Measurements from ENCODE around the gene CELA3B.
"Not testable (repeated sequence)": the region's sequence is repeated elsewhere in the genome, so short reads cannot be mapped to it uniquely, and the experiment has no call there.

CELA3B gene

DNA sequence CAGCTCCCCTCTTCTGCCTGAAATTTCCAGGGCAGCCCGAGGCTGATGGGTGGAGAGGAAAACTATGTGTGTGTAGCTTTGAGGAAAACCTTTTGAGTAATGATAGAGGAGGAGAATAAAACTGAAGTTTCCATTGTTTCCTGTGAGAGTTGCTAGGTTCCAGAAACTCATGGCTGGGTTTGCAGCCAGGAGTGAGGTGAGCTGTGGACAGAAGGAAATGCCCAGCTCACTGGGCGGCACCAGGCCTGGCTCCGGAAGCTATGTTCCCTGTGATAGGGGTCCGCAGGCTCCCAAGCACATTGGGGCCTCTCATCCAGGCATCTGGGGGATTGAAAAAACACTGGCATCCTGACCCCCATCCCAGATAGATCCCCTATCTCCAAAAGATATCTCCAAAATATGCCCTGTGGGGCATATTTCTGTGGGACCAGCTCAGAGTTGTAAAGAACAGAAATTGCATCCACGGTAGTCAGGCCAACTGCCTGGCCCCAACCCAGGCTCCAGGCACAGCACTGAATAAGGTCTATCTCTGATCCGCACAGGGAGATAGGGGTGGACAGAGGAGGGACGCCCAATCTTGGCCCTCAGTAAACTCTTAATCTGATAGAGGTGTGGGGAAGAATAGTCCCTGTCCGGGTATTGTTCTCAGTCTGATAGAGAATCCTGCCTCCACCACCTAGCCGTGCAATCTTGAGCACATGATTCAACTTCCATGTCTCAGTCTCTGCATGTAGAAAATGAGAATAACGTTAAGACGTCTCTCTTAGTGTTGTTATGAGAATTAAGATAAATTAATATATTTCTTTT is 37.9 kb upstream of the CELA3B start:
- no peak for DNase-seq (ENCODE audit: low read depth)
- no peak overlapping the region for H3K4me3 ChIP-seq (ENCODE audit: low read length)
- TF ChIP-seq, protein P1, sequence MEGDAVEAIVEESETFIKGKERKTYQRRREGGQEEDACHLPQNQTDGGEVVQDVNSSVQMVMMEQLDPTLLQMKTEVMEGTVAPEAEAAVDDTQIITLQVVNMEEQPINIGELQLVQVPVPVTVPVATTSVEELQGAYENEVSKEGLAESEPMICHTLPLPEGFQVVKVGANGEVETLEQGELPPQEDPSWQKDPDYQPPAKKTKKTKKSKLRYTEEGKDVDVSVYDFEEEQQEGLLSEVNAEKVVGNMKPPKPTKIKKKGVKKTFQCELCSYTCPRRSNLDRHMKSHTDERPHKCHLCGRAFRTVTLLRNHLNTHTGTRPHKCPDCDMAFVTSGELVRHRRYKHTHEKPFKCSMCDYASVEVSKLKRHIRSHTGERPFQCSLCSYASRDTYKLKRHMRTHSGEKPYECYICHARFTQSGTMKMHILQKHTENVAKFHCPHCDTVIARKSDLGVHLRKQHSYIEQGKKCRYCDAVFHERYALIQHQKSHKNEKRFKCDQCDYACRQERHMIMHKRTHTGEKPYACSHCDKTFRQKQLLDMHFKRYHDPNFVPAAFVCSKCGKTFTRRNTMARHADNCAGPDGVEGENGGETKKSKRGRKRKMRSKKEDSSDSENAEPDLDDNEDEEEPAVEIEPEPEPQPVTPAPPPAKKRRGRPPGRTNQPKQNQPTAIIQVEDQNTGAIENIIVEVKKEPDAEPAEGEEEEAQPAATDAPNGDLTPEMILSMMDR (conservative IDR thresholded peaks at IDR 0.05; ENCODE audit: low read length), result no peak

DNA sequence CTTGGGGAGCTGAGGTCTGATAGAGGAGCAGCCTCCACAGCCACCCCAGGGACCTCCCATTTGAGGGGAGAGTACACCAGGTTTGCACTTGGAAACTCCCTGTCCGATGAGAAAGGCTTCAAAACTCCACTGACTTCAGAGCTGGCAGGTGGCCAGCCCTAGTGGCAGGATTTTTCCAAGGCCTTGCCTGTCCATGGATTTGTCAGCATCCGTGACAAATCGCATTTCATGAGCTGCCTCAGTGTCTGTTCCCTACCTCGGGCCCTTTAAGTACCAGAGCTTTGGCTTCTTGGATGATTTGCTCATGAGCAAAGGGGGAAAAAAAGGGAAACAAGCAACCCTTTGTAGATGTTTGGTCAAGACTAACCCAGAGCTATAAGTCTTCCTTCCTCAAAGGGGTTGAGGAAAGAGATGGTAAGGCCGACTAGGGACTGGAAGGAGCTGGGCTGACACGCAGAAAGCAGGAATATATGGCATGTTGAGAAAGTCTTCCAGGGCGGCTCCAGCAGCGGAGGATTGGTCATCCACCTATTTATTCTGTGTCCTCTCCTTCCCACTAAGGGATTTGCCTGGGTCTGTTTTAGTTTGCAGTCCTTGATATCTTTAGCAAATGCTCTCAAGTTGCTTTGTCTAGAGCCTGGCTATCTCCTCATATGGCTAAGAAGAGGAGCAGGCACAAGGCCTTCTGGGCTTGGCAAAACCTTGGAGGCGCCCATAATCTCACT is 37.0 kb upstream of the CELA3B start:
- peak; percentile 97 for DNase-seq (ENCODE audit: low read depth)
- H3K4me3 ChIP-seq (ENCODE audit: low read length), result no peak overlapping the region
- TF ChIP-seq, protein P1 (conservative IDR thresholded peaks at IDR 0.05; ENCODE audit: low read length), result peak; percentile 60

DNA sequence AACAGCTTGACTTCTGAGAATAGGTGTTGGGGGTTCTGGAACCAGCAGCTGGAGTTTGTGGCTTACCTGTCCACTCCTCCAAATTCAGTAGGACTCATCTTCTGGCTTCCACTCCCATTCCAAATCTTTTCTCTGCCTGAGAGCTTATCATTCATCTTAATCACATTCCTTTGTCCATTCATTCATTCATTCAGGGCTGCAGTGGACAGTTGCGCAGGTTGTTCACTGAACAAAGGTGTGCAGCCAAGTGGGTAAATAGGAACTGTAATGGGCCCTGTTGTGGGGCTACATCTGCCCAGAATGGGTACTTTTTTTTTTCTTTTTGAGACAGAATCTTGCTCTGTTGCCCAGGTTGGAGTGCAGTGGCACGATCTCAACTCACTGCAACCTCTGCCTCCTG is 36.3 kb upstream of the CELA3B start:
- TF ChIP-seq, protein P1 (conservative IDR thresholded peaks at IDR 0.05; ENCODE audit: low read length), result no peak
- H3K4me3 ChIP-seq (ENCODE audit: low read length), result no peak overlapping the region
- DNase-seq (ENCODE audit: low read depth), result no peak

DNA sequence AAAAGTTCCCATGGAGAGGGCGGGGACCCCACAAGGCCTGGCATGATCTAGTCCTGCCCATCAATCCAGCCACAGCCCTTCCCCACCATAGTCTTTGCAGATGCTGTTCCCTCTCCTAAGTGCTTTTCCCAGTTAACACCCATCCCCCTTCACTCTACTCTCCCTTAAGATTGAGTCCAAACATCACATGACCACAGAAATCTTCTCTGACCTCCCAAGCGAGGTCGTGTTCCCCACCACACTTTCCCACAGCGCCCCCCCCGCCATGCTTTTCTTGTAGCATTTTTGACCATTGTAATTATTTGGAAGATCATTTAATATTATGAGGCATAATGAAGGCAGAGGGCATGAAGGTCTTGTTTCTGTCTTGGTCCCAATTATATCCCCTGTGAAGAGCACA is 35.5 kb upstream of the CELA3B start:
- DNase-seq (ENCODE audit: low read depth), result no peak
- TF ChIP-seq, protein P1 (conservative IDR thresholded peaks at IDR 0.05; ENCODE audit: low read length), result no peak
- no peak overlapping the region for H3K4me3 ChIP-seq (ENCODE audit: low read length)

DNA sequence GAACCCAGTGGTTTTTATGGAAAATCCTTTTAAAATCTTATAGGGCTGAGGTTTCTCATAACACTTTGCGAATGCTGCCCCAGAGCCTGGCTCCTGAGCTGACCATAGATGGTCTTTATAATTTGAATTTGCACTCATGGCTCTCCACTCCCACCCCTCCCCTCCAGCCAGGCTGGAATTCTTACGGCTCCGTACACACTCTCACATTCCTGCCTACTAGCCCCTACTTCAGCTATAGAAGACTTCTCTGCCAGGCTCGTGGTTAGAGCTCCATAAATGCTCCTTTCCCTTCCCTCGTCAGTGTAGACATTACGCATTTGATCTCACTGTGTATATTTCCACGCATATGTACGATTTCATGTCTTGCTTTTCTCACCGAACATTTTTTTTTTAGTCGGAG is 34.4 kb upstream of the CELA3B start:
- no peak overlapping the region for H3K4me3 ChIP-seq (ENCODE audit: low read length)
- TF ChIP-seq, protein P1 (conservative IDR thresholded peaks at IDR 0.05; ENCODE audit: low read length), result no peak
- no peak for DNase-seq (ENCODE audit: low read depth)

DNA sequence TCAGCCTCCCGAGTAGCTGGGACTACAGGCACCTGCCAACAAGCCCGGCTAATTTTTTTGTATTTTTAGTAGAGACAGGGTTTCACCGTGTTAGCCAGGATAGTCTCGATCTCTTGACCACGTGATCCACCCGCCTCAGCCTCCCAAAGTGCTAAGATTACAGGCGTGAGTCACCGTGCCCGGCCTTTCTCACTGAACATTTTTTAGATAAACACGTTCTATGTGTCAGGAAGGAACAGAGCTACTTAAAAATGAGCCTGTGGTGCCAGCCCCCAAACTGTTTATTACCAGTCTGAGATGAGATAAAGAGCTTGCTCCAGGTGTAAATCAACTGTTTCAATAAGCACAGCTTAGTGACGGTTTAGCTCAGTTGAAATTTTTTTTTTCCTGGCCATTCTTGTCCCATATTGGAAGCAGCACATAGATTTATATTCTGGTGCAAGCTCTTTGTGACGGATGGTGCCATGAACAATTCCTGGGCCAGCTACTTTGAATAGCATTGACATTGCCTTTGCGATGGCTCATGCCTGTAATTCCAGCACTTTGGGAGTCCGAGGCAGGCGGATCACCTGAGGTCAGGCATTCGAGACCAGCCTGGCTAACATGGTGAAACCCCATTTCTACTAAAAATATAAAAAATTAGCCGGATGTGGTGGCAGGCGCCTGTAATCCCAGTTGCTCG is 33.7 kb upstream of the CELA3B start:
- H3K4me3 ChIP-seq (ENCODE audit: low read length); DNase-seq (ENCODE audit: low read depth): not testable (repeated sequence)

DNA sequence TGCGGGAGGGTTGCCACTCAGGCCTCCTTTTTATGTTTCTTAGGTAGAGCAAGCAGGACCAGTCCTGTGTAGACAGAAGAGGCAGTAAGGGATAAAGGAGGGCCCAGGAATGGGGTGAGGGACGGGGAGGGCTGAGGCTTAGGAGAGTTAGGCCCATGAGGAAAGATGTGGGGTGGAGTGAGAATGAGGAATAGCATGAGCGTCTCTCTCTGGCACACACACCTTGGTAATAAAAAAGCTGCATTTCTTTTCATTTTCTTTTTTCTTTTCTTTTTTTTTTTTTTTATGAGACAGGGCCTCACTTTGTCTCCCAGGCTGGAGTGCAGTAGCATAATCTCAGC is 32.1 kb upstream of the CELA3B start:
- TF ChIP-seq, protein P1 (conservative IDR thresholded peaks at IDR 0.05; ENCODE audit: low read length), result no peak
- DNase-seq (ENCODE audit: low read depth), result no peak
- no peak overlapping the region for H3K4me3 ChIP-seq (ENCODE audit: low read length)

Data from AG10803 (cell line).